ENCODE data around the gene ACER3.

DNA sequence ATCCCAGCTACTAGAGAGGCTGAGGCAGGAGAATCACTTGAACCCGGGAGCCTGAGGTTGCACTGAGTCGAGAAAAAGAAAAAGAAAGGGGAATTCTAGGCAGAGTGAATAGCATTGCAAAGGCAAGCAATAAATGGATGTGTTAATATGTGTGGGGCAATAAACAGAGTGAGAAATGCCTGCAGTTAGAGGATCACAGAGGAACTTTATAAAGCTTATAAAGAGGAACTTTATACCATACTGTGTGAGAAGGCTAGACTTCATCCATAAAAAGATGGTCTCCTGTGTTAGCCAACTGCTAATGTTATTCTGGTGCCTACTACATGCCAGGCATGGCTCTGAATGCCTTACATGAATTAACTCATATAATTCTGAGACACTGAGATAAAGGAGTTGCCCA lies 174.3 kb downstream of the ACER3 start:
- TF ChIP-seq, protein P1, sequence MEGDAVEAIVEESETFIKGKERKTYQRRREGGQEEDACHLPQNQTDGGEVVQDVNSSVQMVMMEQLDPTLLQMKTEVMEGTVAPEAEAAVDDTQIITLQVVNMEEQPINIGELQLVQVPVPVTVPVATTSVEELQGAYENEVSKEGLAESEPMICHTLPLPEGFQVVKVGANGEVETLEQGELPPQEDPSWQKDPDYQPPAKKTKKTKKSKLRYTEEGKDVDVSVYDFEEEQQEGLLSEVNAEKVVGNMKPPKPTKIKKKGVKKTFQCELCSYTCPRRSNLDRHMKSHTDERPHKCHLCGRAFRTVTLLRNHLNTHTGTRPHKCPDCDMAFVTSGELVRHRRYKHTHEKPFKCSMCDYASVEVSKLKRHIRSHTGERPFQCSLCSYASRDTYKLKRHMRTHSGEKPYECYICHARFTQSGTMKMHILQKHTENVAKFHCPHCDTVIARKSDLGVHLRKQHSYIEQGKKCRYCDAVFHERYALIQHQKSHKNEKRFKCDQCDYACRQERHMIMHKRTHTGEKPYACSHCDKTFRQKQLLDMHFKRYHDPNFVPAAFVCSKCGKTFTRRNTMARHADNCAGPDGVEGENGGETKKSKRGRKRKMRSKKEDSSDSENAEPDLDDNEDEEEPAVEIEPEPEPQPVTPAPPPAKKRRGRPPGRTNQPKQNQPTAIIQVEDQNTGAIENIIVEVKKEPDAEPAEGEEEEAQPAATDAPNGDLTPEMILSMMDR (IDR thresholded peaks at IDR 0.05) = no peak
- no peak for TF ChIP-seq POLR2A (IDR thresholded peaks at IDR 0.05)

Data from thyroid gland (tissue), 4 donors.